AG09319 (cell line): ENCODE results near the gene LMAN1L.

Source experiments
- DNase-seq: peaks from one replicate; pipeline ENCODE4 v3.0.0-alpha.2; 2010; ENCODE audit warnings: low read depth; ENCODE audit errors: extremely low read depth
- CTCF ChIP-seq: IDR thresholded peaks from 2 replicates; pipeline ENCODE4 v1.5.1; 2011; ENCODE audit warnings: low read depth, mild to moderate bottlenecking, inconsistent platforms, low read length, moderate library complexity

Gene LMAN1L

GRCh38 chr15:74812533-74812932, at the start of gene LMAN1L:
LMAN1L (plus strand) TSS chr15:74812835; CDS start chr15:74812855, 20 bp downstream.
- TF ChIP-seq CTCF, result no peak
- DNase-seq, result no peak

- no peak for DNase-seq
Measured at GRCh38 chr15:74763416-74763815, 49.2 kb upstream of the LMAN1L start.

GRCh38 chr15:74767167-74768098, 45.2 kb upstream of the LMAN1L start:
- no peak for TF ChIP-seq CTCF

More at GRCh38 chr15:74763416-74763815, 49.2 kb upstream of the LMAN1L start:
- no peak for TF ChIP-seq CTCF

GRCh38 chr15:74768099-74768770, 44.4 kb upstream of the LMAN1L start:
- DNase-seq, result no peak
- TF ChIP-seq CTCF, result no peak

More at GRCh38 chr15:74767167-74768098, 45.2 kb upstream of the LMAN1L start:
- no peak for DNase-seq

GRCh38 chr15:74768771-74769342, 43.8 kb upstream of the LMAN1L start:
- peak; percentile 74 for TF ChIP-seq CTCF
- DNase-seq, result no peak

GRCh38 chr15:74769463-74770025, 43.1 kb upstream of the LMAN1L start:
- no peak for DNase-seq
- TF ChIP-seq CTCF, result no peak
